GM18505 (cell line): ENCODE measurements around the gene DTX3.
"Not testable (repeated sequence)": the region's sequence is repeated elsewhere in the genome, so short reads cannot be mapped to it uniquely, and the experiment has no call there.

Experiments
- ATAC-seq: cut with Tn5 transposase; IDR thresholded peaks from one replicate; pipeline ENCODE4 v1.9.1; 2021; ENCODE audit not compliant: unreplicated experiment
- POLR2A ChIP-seq: IDR thresholded peaks from 4 replicates; pipeline ENCODE4 v1.6.1; 2011; ENCODE audit warnings: borderline replicate concordance; ENCODE audit not compliant: insufficient read depth, insufficient read length; ENCODE audit errors: extremely low read depth

DTX3 gene

GRCh38 chr12:57617942-57618341 lies 13.3 kb downstream of the DTX3 start:
- no peak for ATAC-seq

GRCh38 chr12:57618431-57618830 lies 13.8 kb downstream of the DTX3 start:
- not testable (repeated sequence) for ATAC-seq

More at GRCh38 chr12:57617942-57618341, 13.3 kb downstream of the DTX3 start:
- TF ChIP-seq POLR2A = no peak

GRCh38 chr12:57618966-57619433 lies 14.4 kb downstream of the DTX3 start:
- no peak for ATAC-seq
- no peak for TF ChIP-seq POLR2A

GRCh38 chr12:57619434-57620244 lies 15.0 kb downstream of the DTX3 start:
- ATAC-seq = no peak
- TF ChIP-seq POLR2A = no peak

- TF ChIP-seq POLR2A = no peak
- no peak for ATAC-seq
Observed at GRCh38 chr12:57620245-57620935, 15.8 kb downstream of the DTX3 start.

GRCh38 chr12:57620936-57621496 lies 16.4 kb downstream of the DTX3 start:
- TF ChIP-seq POLR2A = no peak
- ATAC-seq = no peak

GRCh38 chr12:57621497-57622292 lies 17.1 kb downstream of the DTX3 start:
- ATAC-seq = no peak
- TF ChIP-seq POLR2A = no peak

GRCh38 chr12:57622293-57623245 lies 17.9 kb downstream of the DTX3 start:
- ATAC-seq = no peak
- no peak for TF ChIP-seq POLR2A

- ATAC-seq = no peak
Observed at GRCh38 chr12:57623385-57623784, 18.8 kb downstream of the DTX3 start.

GRCh38 chr12:57623811-57624390 lies 19.3 kb downstream of the DTX3 start:
- TF ChIP-seq POLR2A = no peak
- no peak for ATAC-seq

More at GRCh38 chr12:57623385-57623784, 18.8 kb downstream of the DTX3 start:
- no peak for TF ChIP-seq POLR2A

- TF ChIP-seq POLR2A = no peak
- ATAC-seq = no peak
Observed at GRCh38 chr12:57624441-57625220, 20.0 kb downstream of the DTX3 start.

GRCh38 chr12:57625261-57626032 lies 20.8 kb downstream of the DTX3 start:
- TF ChIP-seq POLR2A = no peak
- no peak for ATAC-seq
